Measurements from ENCODE around the gene CCNDBP1. TPM values are rescaled to one million over a fixed set of nuclear protein-coding genes. Genes with fewer than 3 reads are reported as not detected.
"Not testable (repeated sequence)": the region's sequence is repeated elsewhere in the genome, so short reads cannot be mapped to it uniquely, and the experiment has no call there.

The CCNDBP1 gene
- polyA plus RNA-seq, 4 donors, result 43.3 to 98.0 (median 75.3) TPM

GRCh38 chr15:43153269-43153668 is 31.9 kb upstream of the CCNDBP1 start:
- Histone ChIP-seq H3K9me3 (ENCODE audit: control insufficient read depth in 2 of 2, insufficient read depth in 1 of 2, low read depth in 1 of 2, low read length in 1 of 2) (no peaks in the 10 kb centered on the region), H3K4me1 (ENCODE audit: control insufficient read depth in 3 of 3, insufficient read depth in 2 of 3, low read depth in 1 of 3, low read length in 2 of 3) (no peaks in the 10 kb centered on the region), H3K4me3 (ENCODE audit: low read depth in 1 of 3, low read length in 3 of 3) (no peak overlapping the region), H3K27me3 (ENCODE audit: control insufficient read depth in 3 of 3, insufficient read depth in 3 of 3, low read length in 3 of 3) (no peaks in the 10 kb centered on the region), H3K27ac (ENCODE audit: low read depth in 1 of 3, low read length in 2 of 3) (no peak overlapping the region), H3K36me3 (ENCODE audit: control insufficient read depth in 3 of 3, insufficient read depth in 2 of 3, low read depth in 1 of 3, low read length in 3 of 3) (peaks cover 2 to 17% (median 11%) of the 10 kb centered on the region in 3 donors)
- DNase-seq (no peak), FAIRE-seq (no peak)

- H3K9me3 ChIP-seq (ENCODE audit: control insufficient read depth in 2 of 2, insufficient read depth in 1 of 2, low read depth in 1 of 2, low read length in 1 of 2), result no peaks in the 10 kb centered on the region
- FAIRE-seq (no peak), DNase-seq (no peak)
- H3K27me3 ChIP-seq (ENCODE audit: control insufficient read depth in 3 of 3, insufficient read depth in 3 of 3, low read length in 3 of 3), result no peaks in the 10 kb centered on the region
- no peak overlapping the region for H3K27ac ChIP-seq (ENCODE audit: low read depth in 1 of 3, low read length in 2 of 3)
- WGBS, 3 donors, result 93 to 95% (median 95%) methylated on average over 1 to 2 of the region's 2 CpGs
- no peaks in the 10 kb centered on the region for H3K4me1 ChIP-seq (ENCODE audit: control insufficient read depth in 3 of 3, insufficient read depth in 2 of 3, low read depth in 1 of 3, low read length in 2 of 3)
- H3K36me3 ChIP-seq (ENCODE audit: control insufficient read depth in 3 of 3, insufficient read depth in 2 of 3, low read depth in 1 of 3, low read length in 3 of 3), result peaks cover 6 to 24% (median 6%) of the 10 kb centered on the region in 3 donors
- H3K4me3 ChIP-seq (ENCODE audit: low read depth in 1 of 3, low read length in 3 of 3), result no peak overlapping the region
These were observed 19.3 kb upstream of the CCNDBP1 start for GRCh38 chr15:43165801-43166325.

- DNase-seq; H3K9me3 ChIP-seq (ENCODE audit: control insufficient read depth in 2 of 2, insufficient read depth in 1 of 2, low read depth in 1 of 2, low read length in 1 of 2); H3K4me1 ChIP-seq (ENCODE audit: control insufficient read depth in 3 of 3, insufficient read depth in 2 of 3, low read depth in 1 of 3, low read length in 2 of 3); H3K27me3 ChIP-seq (ENCODE audit: control insufficient read depth in 3 of 3, insufficient read depth in 3 of 3, low read length in 3 of 3); FAIRE-seq; H3K27ac ChIP-seq (ENCODE audit: low read depth in 1 of 3, low read length in 2 of 3); H3K4me3 ChIP-seq (ENCODE audit: low read depth in 1 of 3, low read length in 3 of 3): not testable (repeated sequence)
- peaks cover 6 to 24% (median 6%) of the 10 kb centered on the region in 3 donors for H3K36me3 ChIP-seq (ENCODE audit: control insufficient read depth in 3 of 3, insufficient read depth in 2 of 3, low read depth in 1 of 3, low read length in 3 of 3)
- WGBS, 3 donors, result 97 to 99% (median 98%) methylated on average over 14 to 26 of the region's 28 CpGs
These were observed 17.9 kb upstream of the CCNDBP1 start for GRCh38 chr15:43167261-43167660.

GRCh38 chr15:43168192-43169107 is 16.8 kb upstream of the CCNDBP1 start:
- DNase-seq (no peak), FAIRE-seq (no peak)
- Histone ChIP-seq H3K27ac (ENCODE audit: low read depth in 1 of 3, low read length in 2 of 3) (no peak overlapping the region), H3K4me1 (ENCODE audit: control insufficient read depth in 3 of 3, insufficient read depth in 2 of 3, low read depth in 1 of 3, low read length in 2 of 3) (no peaks in the 10 kb centered on the region), H3K4me3 (ENCODE audit: low read depth in 1 of 3, low read length in 3 of 3) (no peak overlapping the region), H3K9me3 (ENCODE audit: control insufficient read depth in 2 of 2, insufficient read depth in 1 of 2, low read depth in 1 of 2, low read length in 1 of 2) (peaks cover 0 to 4% of the 10 kb centered on the region in 2 donors), H3K36me3 (ENCODE audit: control insufficient read depth in 3 of 3, insufficient read depth in 2 of 3, low read depth in 1 of 3, low read length in 3 of 3) (peaks cover 6 to 23% (median 10%) of the 10 kb centered on the region in 3 donors), H3K27me3 (ENCODE audit: control insufficient read depth in 3 of 3, insufficient read depth in 3 of 3, low read length in 3 of 3) (no peaks in the 10 kb centered on the region)
- WGBS, 3 donors, result 75 to 91% (median 77%) methylated on average over 2 of the region's 2 CpGs

GRCh38 chr15:43169888-43170287 is 15.3 kb upstream of the CCNDBP1 start:
- DNase-seq (no peak), FAIRE-seq (no peak)
- H3K4me3 ChIP-seq (ENCODE audit: low read depth in 1 of 3, low read length in 3 of 3), result no peak overlapping the region
- H3K27me3 ChIP-seq (ENCODE audit: control insufficient read depth in 3 of 3, insufficient read depth in 3 of 3, low read length in 3 of 3), result no peaks in the 10 kb centered on the region
- peaks cover 4 to 26% (median 13%) of the 10 kb centered on the region in 3 donors for H3K36me3 ChIP-seq (ENCODE audit: control insufficient read depth in 3 of 3, insufficient read depth in 2 of 3, low read depth in 1 of 3, low read length in 3 of 3)
- H3K9me3 ChIP-seq (ENCODE audit: control insufficient read depth in 2 of 2, insufficient read depth in 1 of 2, low read depth in 1 of 2, low read length in 1 of 2), result peaks cover 0 to 4% of the 10 kb centered on the region in 2 donors
- no peak overlapping the region for H3K27ac ChIP-seq (ENCODE audit: low read depth in 1 of 3, low read length in 2 of 3)
- WGBS, 3 donors, result 84 to 93% (median 92%) methylated on average over 4 of the region's 4 CpGs
- H3K4me1 ChIP-seq (ENCODE audit: control insufficient read depth in 3 of 3, insufficient read depth in 2 of 3, low read depth in 1 of 3, low read length in 2 of 3), result no peaks in the 10 kb centered on the region

- not testable (repeated sequence) for H3K27me3 ChIP-seq (ENCODE audit: control insufficient read depth in 3 of 3, insufficient read depth in 3 of 3, low read length in 3 of 3); DNase-seq; H3K27ac ChIP-seq (ENCODE audit: low read depth in 1 of 3, low read length in 2 of 3); FAIRE-seq; H3K4me3 ChIP-seq (ENCODE audit: low read depth in 1 of 3, low read length in 3 of 3); H3K4me1 ChIP-seq (ENCODE audit: control insufficient read depth in 3 of 3, insufficient read depth in 2 of 3, low read depth in 1 of 3, low read length in 2 of 3)
- Histone ChIP-seq H3K36me3 (ENCODE audit: control insufficient read depth in 3 of 3, insufficient read depth in 2 of 3, low read depth in 1 of 3, low read length in 3 of 3) (peaks cover 7 to 25% (median 14%) of the 10 kb centered on the region in 3 donors), H3K9me3 (ENCODE audit: control insufficient read depth in 2 of 2, insufficient read depth in 1 of 2, low read depth in 1 of 2, low read length in 1 of 2) (peaks cover 0 to 11% of the 10 kb centered on the region in 2 donors)
- 96 to 99% (median 97%) methylated on average over 21 to 23 of the region's 25 CpGs for WGBS, 3 donors
These were observed 9.4 kb upstream of the CCNDBP1 start for GRCh38 chr15:43175656-43176309.

GRCh38 chr15:43177147-43177546 is 8.1 kb upstream of the CCNDBP1 start:
- 93 to 98% (median 95%) methylated on average over 2 of the region's 2 CpGs for WGBS, 3 donors
- not testable (repeated sequence) for DNase-seq; H3K4me3 ChIP-seq (ENCODE audit: low read depth in 1 of 3, low read length in 3 of 3); H3K4me1 ChIP-seq (ENCODE audit: control insufficient read depth in 3 of 3, insufficient read depth in 2 of 3, low read depth in 1 of 3, low read length in 2 of 3); H3K9me3 ChIP-seq (ENCODE audit: control insufficient read depth in 2 of 2, insufficient read depth in 1 of 2, low read depth in 1 of 2, low read length in 1 of 2); H3K27me3 ChIP-seq (ENCODE audit: control insufficient read depth in 3 of 3, insufficient read depth in 3 of 3, low read length in 3 of 3); FAIRE-seq; H3K27ac ChIP-seq (ENCODE audit: low read depth in 1 of 3, low read length in 2 of 3)
- H3K36me3 ChIP-seq (ENCODE audit: control insufficient read depth in 3 of 3, insufficient read depth in 2 of 3, low read depth in 1 of 3, low read length in 3 of 3), result peaks cover 7 to 22% (median 17%) of the 10 kb centered on the region in 3 donors

- FAIRE-seq, result no peak
- H3K9me3 ChIP-seq (ENCODE audit: control insufficient read depth in 2 of 2, insufficient read depth in 1 of 2, low read depth in 1 of 2, low read length in 1 of 2), result no peaks in the 10 kb centered on the region
- WGBS, 3 donors, result 72 to 81% (median 76%) methylated on average over 3 of the region's 3 CpGs
- H3K36me3 ChIP-seq (ENCODE audit: control insufficient read depth in 3 of 3, insufficient read depth in 2 of 3, low read depth in 1 of 3, low read length in 3 of 3), result peaks cover 2 to 21% (median 7%) of the 10 kb centered on the region in 3 donors
- no peak overlapping the region for H3K4me3 ChIP-seq (ENCODE audit: low read depth in 1 of 3, low read length in 3 of 3)
- H3K4me1 ChIP-seq (ENCODE audit: control insufficient read depth in 3 of 3, insufficient read depth in 2 of 3, low read depth in 1 of 3, low read length in 2 of 3), result no peaks in the 10 kb centered on the region
- no peaks in the 10 kb centered on the region for H3K27me3 ChIP-seq (ENCODE audit: control insufficient read depth in 3 of 3, insufficient read depth in 3 of 3, low read length in 3 of 3)
- no peak overlapping the region for H3K27ac ChIP-seq (ENCODE audit: low read depth in 1 of 3, low read length in 2 of 3)
- DNase-seq, result no peak
These were observed 1.9 kb upstream of the CCNDBP1 start for GRCh38 chr15:43183270-43183669.

All from small intestine (tissue), 7 donors.